ENCODE data around the gene CEP85. TPM values are rescaled to one million over a fixed set of nuclear protein-coding genes. Genes with fewer than 3 reads are reported as not detected.

CEP85 gene
- total RNA-seq, 1 donor from 2014 or later, result 10.5 TPM

GRCh38 chr1:26293911-26294463 lies 60.0 kb downstream of the CEP85 start:
- H3K4me2 ChIP-seq (ENCODE audit: low read length), result no peak overlapping the region
- no peak for TF ChIP-seq EZH2 (IDR thresholded peaks at IDR 0.05; ENCODE audit: insufficient read depth, low read length)
- TF ChIP-seq CTCF (IDR thresholded peaks at IDR 0.05; ENCODE audit: insufficient read depth, low read depth, low read length), result no peak
- H4K20me1 ChIP-seq (ENCODE audit: insufficient read depth, low read length), result no peaks in the 10 kb centered on the region
- no peak overlapping the region for H3K9ac ChIP-seq (ENCODE audit: low read length)
- no peaks in the 10 kb centered on the region for H3K27me3 ChIP-seq (ENCODE audit: insufficient read depth, low read length)
- FAIRE-seq, result no peak
- H2AFZ ChIP-seq (ENCODE audit: low read depth, low read length), result no peak overlapping the region
- peaks cover 11% of the 10 kb centered on the region for H3K36me3 Mint-ChIP-seq (ENCODE audit: low read depth, unreplicated experiment)
- H3K27ac ChIP-seq (ENCODE audit: low read depth, low read length), result no peak overlapping the region
- H3K4me3 Mint-ChIP-seq (ENCODE audit: unreplicated experiment), result no peak overlapping the region
- H3K4me1 Mint-ChIP-seq (ENCODE audit: low read depth, unreplicated experiment), result peaks cover 6% of the 10 kb centered on the region
- H3K27me3 Mint-ChIP-seq (ENCODE audit: low read depth, unreplicated experiment), result no peaks in the 10 kb centered on the region
- no peaks in the 10 kb centered on the region for H3K36me3 ChIP-seq (ENCODE audit: insufficient read depth, low read length)
- H3K4me3 ChIP-seq (ENCODE audit: insufficient read depth, low read depth, low read length), result no peak overlapping the region
- no peaks in the 10 kb centered on the region for H3K79me2 ChIP-seq (ENCODE audit: insufficient read depth, low read length)
- no peak for DNase-seq (ENCODE audit: low read depth)
- peaks cover 7% of the 10 kb centered on the region for H3K4me1 ChIP-seq (ENCODE audit: insufficient read depth, low read length)
- no peaks in the 10 kb centered on the region for H3K9me3 ChIP-seq (ENCODE audit: insufficient read depth, low read depth, low read length)
- H3K9me3 Mint-ChIP-seq (ENCODE audit: unreplicated experiment), result no peaks in the 10 kb centered on the region
- H3K27ac Mint-ChIP-seq (ENCODE audit: unreplicated experiment), result no peak overlapping the region

GRCh38 chr1:26295194-26296138 lies 61.5 kb downstream of the CEP85 start:
- H3K4me2 ChIP-seq (ENCODE audit: low read length), result no peak overlapping the region
- H3K4me3 Mint-ChIP-seq (ENCODE audit: unreplicated experiment), result no peak overlapping the region
- no peaks in the 10 kb centered on the region for H3K79me2 ChIP-seq (ENCODE audit: insufficient read depth, low read length)
- no peak overlapping the region for H3K9ac ChIP-seq (ENCODE audit: low read length)
- no peaks in the 10 kb centered on the region for H3K9me3 ChIP-seq (ENCODE audit: insufficient read depth, low read depth, low read length)
- no peak for FAIRE-seq
- peaks cover 6% of the 10 kb centered on the region for H3K4me1 Mint-ChIP-seq (ENCODE audit: low read depth, unreplicated experiment)
- H3K4me1 ChIP-seq (ENCODE audit: insufficient read depth, low read length), result peaks cover 7% of the 10 kb centered on the region
- TF ChIP-seq CTCF (IDR thresholded peaks at IDR 0.05; ENCODE audit: insufficient read depth, low read depth, low read length) (no peak), EZH2 (IDR thresholded peaks at IDR 0.05; ENCODE audit: insufficient read depth, low read length) (no peak)
- H3K36me3 Mint-ChIP-seq (ENCODE audit: low read depth, unreplicated experiment), result peaks cover 11% of the 10 kb centered on the region
- H3K27ac ChIP-seq (ENCODE audit: low read depth, low read length), result no peak overlapping the region
- H3K36me3 ChIP-seq (ENCODE audit: insufficient read depth, low read length), result no peaks in the 10 kb centered on the region
- no peak overlapping the region for H3K27ac Mint-ChIP-seq (ENCODE audit: unreplicated experiment)
- H3K27me3 Mint-ChIP-seq (ENCODE audit: low read depth, unreplicated experiment), result no peaks in the 10 kb centered on the region
- no peaks in the 10 kb centered on the region for H3K27me3 ChIP-seq (ENCODE audit: insufficient read depth, low read length)
- H4K20me1 ChIP-seq (ENCODE audit: insufficient read depth, low read length), result no peaks in the 10 kb centered on the region
- H3K9me3 Mint-ChIP-seq (ENCODE audit: unreplicated experiment), result no peaks in the 10 kb centered on the region
- no peak overlapping the region for H3K4me3 ChIP-seq (ENCODE audit: insufficient read depth, low read depth, low read length)
- H2AFZ ChIP-seq (ENCODE audit: low read depth, low read length), result no peak overlapping the region
- DNase-seq (ENCODE audit: low read depth), result no peak
